PC-3 (cell line): ENCODE results near the gene RETN. TPM values are rescaled to one million over a fixed set of nuclear protein-coding genes. Genes with fewer than 3 reads are reported as not detected.

Experiments
- ATAC-seq: fragments of 200-7000 bp; cut with Tn5 transposase; 2 replicates; pipeline ENCODE4 v1.9.1; 2020; ENCODE audit warnings: mild to moderate bottlenecking, moderate library complexity
- BruUV-seq: library from RNA; stranded (reverse); fragments of 400-500 nt; replicated peaks from 2 replicates; lab custom pipeline; 2021; lab: Mats Ljungman, UMichigan
- CTCF ChIA-PET: fragments of 300-600 bp; sonication (Branson Sonifier 250); formaldehyde crosslinking; loops from one replicate; lab custom pipeline; 2022; ENCODE audit warnings: antibody characterized with exemption; lab: Charles Lee
- POLR2A ChIA-PET: fragments of 300-600 bp; sonication (Branson Sonifier 250); formaldehyde crosslinking; loops from one replicate; lab custom pipeline; 2022; ENCODE audit warnings: antibody characterized with exemption; ENCODE audit not compliant: unreplicated experiment; lab: Charles Lee
- DNase-seq: peaks from one replicate; pipeline ENCODE4 v3.0.0-alpha.2; 2015
- H2AFZ ChIP-seq: fragments of 300-600 bp; sonication (generic); 2 replicates; pipeline ENCODE4 v1.6.0; 2016; ENCODE audit warnings: antibody characterized with exemption, low read length
- H3F3A ChIP-seq: fragments of 300-600 bp; sonication (generic); one replicate; pipeline ENCODE4 v1.6.0; 2017; ENCODE audit warnings: antibody characterized with exemption, low read length, control low read depth, mild to moderate bottlenecking; ENCODE audit not compliant: unreplicated experiment
- H3K27ac ChIP-seq: fragments of 300-600 bp; sonication (generic); 2 replicates; pipeline ENCODE4 v1.5.1; 2016; ENCODE audit warnings: mild to moderate bottlenecking, low read length
- H3K27me3 ChIP-seq: fragments of 300-600 bp; sonication (generic); 2 replicates; pipeline ENCODE4 v1.6.1; 2016; ENCODE audit warnings: low read length, mixed read lengths
- H3K36me3 ChIP-seq: fragments of 300-600 bp; sonication (generic); 2 replicates; pipeline ENCODE4 v1.6.1; 2016; ENCODE audit warnings: low read depth, mixed run types, low read length, mixed read lengths
- H3K4me1 ChIP-seq: fragments of 300-600 bp; sonication (generic); 2 replicates; pipeline ENCODE4 v1.5.1; 2016; ENCODE audit warnings: low read length; ENCODE audit not compliant: insufficient read depth
- H3K4me2 ChIP-seq: fragments of 300-600 bp; sonication (generic); 2 replicates; pipeline ENCODE4 v1.6.0; 2016; ENCODE audit warnings: low read length
- H3K4me3 ChIP-seq: fragments of 300-600 bp; sonication (generic); 2 replicates; pipeline ENCODE4 v1.5.1; 2016; ENCODE audit warnings: mild to moderate bottlenecking, low read length, mixed read lengths
- H3K79me2 ChIP-seq: fragments of 300-600 bp; sonication (generic); 2 replicates; pipeline ENCODE4 v1.6.1; 2017; ENCODE audit warnings: low read length, mixed read lengths
- H3K9ac ChIP-seq: fragments of 300-600 bp; sonication (generic); 2 replicates; pipeline ENCODE4 v1.6.0; 2016; ENCODE audit warnings: mild to moderate bottlenecking, low read length
- H3K9me2 ChIP-seq: fragments of 300-600 bp; sonication (generic); replicated peaks from 2 replicates; pipeline ENCODE4 v1.6.1; 2016; ENCODE audit warnings: mixed run types, low read length, mixed read lengths
- H3K9me3 ChIP-seq: fragments of 300-600 bp; sonication (generic); 2 replicates; pipeline ENCODE4 v1.6.1; 2016; ENCODE audit warnings: low read length, mixed read lengths
- H4K20me1 ChIP-seq: fragments of 300-600 bp; sonication (generic); 2 replicates; pipeline ENCODE4 v1.6.1; 2016; ENCODE audit warnings: low read length, mixed read lengths
- CTCF ChIP-seq: fragments of 300-600 bp; sonication (generic); conservative IDR thresholded peaks from 2 replicates; pipeline ENCODE4 v1.5.1; 2017; ENCODE audit warnings: antibody characterized with exemption, low read depth, mild to moderate bottlenecking, low read length
- EZH2 ChIP-seq: fragments of 300-600 bp; sonication (generic); IDR thresholded peaks from one replicate; pipeline ENCODE4 v1.6.1; 2017; ENCODE audit warnings: antibody characterized with exemption, mild to moderate bottlenecking, low read length; ENCODE audit not compliant: unreplicated experiment
- EZH2phosphoT487 ChIP-seq: fragments of 300-600 bp; sonication (generic); IDR thresholded peaks from 2 replicates; pipeline ENCODE4 v1.6.1; 2018; ENCODE audit warnings: mild to moderate bottlenecking, antibody characterized with exemption, low read length, borderline replicate concordance
- intact Hi-C: fragments of 100-400 bp; cut with micrococcal nuclease; formaldehyde crosslinking; loops from 2 replicates; pipeline ENCODE4 v1.9.0; 2023
- total RNA-seq: library from RNA; depleted of rRNA; stranded (reverse); fragments of >200 nt; gene quantifications from 2 replicates; pipeline ENCODE4 v1.2.3, GENCODE V29; 2014

RETN gene
- total RNA-seq, 1 experiment from 2014 or later = not detected

GRCh38 chr19:7676854-7677253 is 8.0 kb downstream of the RETN start, which contains the start of gene MCEMP1:
Gene MCEMP1 (plus strand): TSS chr19:7677090. CDS start chr19:7677121, 31 bp downstream.
- Histone ChIP-seq H2AFZ (no peak within 1 kb of the TSS), H4K20me1 (no peaks in the 10 kb centered on the region), H3K9me2 (no peaks in the 10 kb centered on the region), H3K27me3 (no peaks in the 10 kb centered on the region), H3K4me2 (no peak within 1 kb of the TSS; the same call in 1 of the 2 replicates), H3F3A (no peaks in the 10 kb centered on the region), H3K9me3 (no peaks in the 10 kb centered on the region), H3K4me1 (peaks cover 22% of the 10 kb centered on the region; the same call in 1 of the 2 replicates), H3K27ac (no peak within 1 kb of the TSS), H3K9ac (no peak within 1 kb of the TSS), H3K79me2 (peaks cover 12% of the 10 kb centered on the region), H3K4me3 (no peak within 1 kb of the TSS), H3K36me3 (no peaks in the 10 kb centered on the region)
- no TSS peak for BruUV-seq
- POLR2A ChIA-PET = no interaction called here
- no peak for TF ChIP-seq EZH2
- TF ChIP-seq EZH2phosphoT487 = no peak
- TF ChIP-seq CTCF = no peak
- ATAC-seq (no peak), DNase-seq (no peak)
- CTCF ChIA-PET = no interaction called here
- intact Hi-C loops = no loop called here

- H3K9me2 ChIP-seq = no peaks in the 10 kb centered on the region
- no TSS peak for BruUV-seq
- POLR2A ChIA-PET = interaction anchor here (0.6 kb wide), 1 partner anchor 327 kb away, joined by 3 read pairs; no protein-coding TSS in a partner anchor
Measured at GRCh38 chr19:7677669-7678311, 8.9 kb downstream of the RETN start.

GRCh38 chr19:7678971-7679751 is 10.3 kb downstream of the RETN start:
- DNase-seq = peak; percentile 55

More at GRCh38 chr19:7677669-7678311, 8.9 kb downstream of the RETN start:
- intact Hi-C loops = no loop called here
- Histone ChIP-seq H3K79me2 (peaks cover 20% of the 10 kb centered on the region), H3K4me3 (no peak overlapping the region), H3K36me3 (0 out of 2 replicates have a peak, but pooled peaks cover 8% of the 10 kb centered on the region), H3K27me3 (no peaks in the 10 kb centered on the region), H3F3A (no peaks in the 10 kb centered on the region), H3K27ac (no peak overlapping the region), H2AFZ (no peak overlapping the region), H4K20me1 (no peaks in the 10 kb centered on the region), H3K4me1 (peaks cover 25% of the 10 kb centered on the region; the same call in 1 of the 2 replicates), H3K4me2 (no peak overlapping the region), H3K9me3 (no peaks in the 10 kb centered on the region), H3K9ac (no peak overlapping the region)
- no peak for DNase-seq
- no peak for ATAC-seq
- TF ChIP-seq EZH2 (no peak), EZH2phosphoT487 (no peak)
- CTCF ChIA-PET = interaction anchor here (0.6 kb wide), 1 partner anchor 280 kb away, joined by 3 read pairs; no protein-coding TSS in a partner anchor

More at GRCh38 chr19:7678971-7679751, 10.3 kb downstream of the RETN start:
- Histone ChIP-seq H3F3A (no peaks in the 10 kb centered on the region), H3K27me3 (no peaks in the 10 kb centered on the region), H2AFZ (peak overlapping the region; percentile 44), H3K79me2 (peaks cover 20% of the 10 kb centered on the region), H3K27ac (no peak overlapping the region), H4K20me1 (no peaks in the 10 kb centered on the region), H3K9me3 (no peaks in the 10 kb centered on the region), H3K9me2 (no peaks in the 10 kb centered on the region), H3K4me3 (no peak overlapping the region), H3K4me1 (peaks cover 25% of the 10 kb centered on the region; the same call in 1 of the 2 replicates), H3K36me3 (0 out of 2 replicates have a peak, but pooled peaks cover 10% of the 10 kb centered on the region), H3K9ac (no peak overlapping the region), H3K4me2 (peak overlapping the region; percentile 67)
- POLR2A ChIA-PET = no interaction called here
- intact Hi-C loops = loop anchor here (1.0 kb wide), 1 partner anchor 111 kb away; no protein-coding TSS in a partner anchor
- no TSS peak for BruUV-seq
- no peak for TF ChIP-seq EZH2phosphoT487
- TF ChIP-seq CTCF = peak; percentile 57
- peak; percentile 52 for ATAC-seq
- CTCF ChIA-PET = no interaction called here
